Measurements from ENCODE around the gene PIWIL4.

DNA sequence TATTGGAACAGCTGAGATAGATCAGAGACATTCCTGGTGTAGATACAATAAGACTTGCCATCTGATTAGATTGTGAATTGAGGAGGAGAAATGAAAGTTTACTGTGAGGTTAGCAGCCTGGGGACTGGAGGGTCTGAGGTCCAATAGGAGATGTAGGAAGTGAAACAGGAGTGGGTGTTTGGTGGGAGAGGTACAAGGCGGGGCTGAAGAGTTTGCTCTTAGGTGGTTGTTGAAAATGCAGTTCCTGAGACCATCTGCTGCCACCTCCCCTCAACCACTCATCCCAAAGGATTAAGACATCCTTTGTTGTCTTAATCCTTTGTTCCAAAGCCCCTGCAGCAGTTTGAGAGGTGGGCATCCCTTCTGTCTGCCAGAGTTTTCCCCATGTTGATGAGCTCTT is 14.8 kb downstream of the PIWIL4 start:
- TF ChIP-seq CTCF (IDR thresholded peaks at IDR 0.05; ENCODE audit: insufficient read depth, low read length, poor library complexity, severe bottlenecking) (no peak), EZH2phosphoT487 (conservative IDR thresholded peaks at IDR 0.05; ENCODE audit: low read length) (no peak)

Measured in SU-DHL-6 (cell line).